Measurements from ENCODE around the gene SPATA17. TPM values are rescaled to one million over a fixed set of nuclear protein-coding genes. Genes with fewer than 3 reads are reported as not detected.

The SPATA17 gene
- total and polyA plus RNA-seq, 10 of the 15 experiments (the other 5 are each of a cell fraction or from before 2014, with no cell fraction given) = 0.08 to 0.27 (median 0.11) TPM; not detected in 6

GRCh38 chr1:217620814-217621213 is 10.3 kb upstream of the SPATA17 start:
- Histone ChIP-seq H3K36me3 (ENCODE audit: control insufficient read depth in 2 of 2, insufficient read depth in 2 of 2, low read length in 1 of 2) (peaks cover 0 to 5% of the 10 kb centered on the region in 2 experiments; a peak in 1 of 4 replicates), H4K20me1 (ENCODE audit: control insufficient read depth, insufficient read depth) (no peaks in the 10 kb centered on the region), H3K4me3 (0 out of 2 replicates have a peak overlapping the region, but pooled peaks have one; percentile 23), H3K9me3 (replicated peaks; ENCODE audit: control insufficient read depth, insufficient read depth, low read length) (no peaks in the 10 kb centered on the region), H3K27me3 (replicated peaks in 1 of 2; ENCODE audit: control insufficient read depth in 2 of 2, insufficient read depth in 2 of 2, low read length in 1 of 2) (no peaks in the 10 kb centered on the region), H3K27ac (ENCODE audit: control insufficient read depth, insufficient read depth) (peak overlapping the region; percentile 48; the same call in 1 of the 2 replicates), H3K4me2 (ENCODE audit: control insufficient read depth, insufficient read depth) (peak overlapping the region; percentile 51), H2AFZ (ENCODE audit: control insufficient read depth, low read depth, low read length) (no peak overlapping the region), H3K9ac (ENCODE audit: control insufficient read depth, insufficient read depth, low read length) (no peak overlapping the region), H3K4me1 (ENCODE audit: control insufficient read depth, insufficient read depth, low read length) (peaks cover 18% of the 10 kb centered on the region), H3K79me2 (ENCODE audit: control insufficient read depth, insufficient read depth, low read length) (peaks cover 4% of the 10 kb centered on the region)
- 1% methylated on average over 4 of the region's 4 CpGs for WGBS (ENCODE audit: insufficient coverage, insufficient replicate concordance, low lambda C conversion rate, missing lambda C conversion rate)
- ChIA-PET CTCF (interaction anchor here (1.8 kb wide), 1 partner anchor 10 kb away, joined by 11 read pairs; the partner anchor contains the start of genes GPATCH2 and SPATA17), RAD21 (ENCODE audit: unreplicated experiment) (interaction anchor here (1.6 kb wide), 1 partner anchor 10 kb away, joined by 6 read pairs; the partner anchor contains the start of genes GPATCH2 and SPATA17), POLR2A (interaction anchor here (3.0 kb wide), 1 partner anchor 10 kb away, joined by 12 read pairs; the partner anchor contains the start of genes GPATCH2 and SPATA17), SMC1A (ENCODE audit: uncharacterized antibody, unreplicated experiment) (interaction anchor here (1.5 to 3.9 kb wide), 4 partner anchors 10 to 16 kb away, joined by 5 to 18 read pairs (median 10); partner anchors contain the start of genes GPATCH2 and SPATA17)
- intact Hi-C loops (cut with micrococcal nuclease; ENCODE audit: unreplicated experiment) = loop anchor here (2.0 to 5.0 kb wide), 2 partner anchors 126 to 139 kb away; no protein-coding TSS in a partner anchor
- ATAC-seq = peak; percentile 99
- peak; percentile 64 for DNase-seq (ENCODE audit: low read depth, low spot score)
- in situ Hi-C loops (cut with MboI) = no loop called here
- FAIRE-seq = peak; percentile 95
- no TSS peak for BruUV-seq (replicated peaks)
- TF ChIP-seq ZNF217 (IDR thresholded peaks at IDR 0.05) (peak; percentile 100), TCF12 (IDR thresholded peaks at IDR 0.05; ENCODE audit: low read depth, low read length) (no peak), EZH2 (IDR thresholded peaks at IDR 0.05; ENCODE audit: borderline replicate concordance, control insufficient read depth, low read depth, low read length) (no peak), SREBF1 (IDR thresholded peaks at IDR 0.05; ENCODE audit: low read length) (peak; percentile 75), ETV6 (conservative IDR thresholded peaks at IDR 0.05 in 1 of 2, IDR thresholded peaks at IDR 0.05 in 1 of 2; ENCODE audit: borderline replicate concordance in 1 of 2, low read depth in 1 of 2) (peak in 1 of 2 experiments; percentile 47; a peak in 1 of 4 replicates), POLR2AphosphoS5 (IDR thresholded peaks at IDR 0.05; ENCODE audit: low read length) (no peak), IRF4 (IDR thresholded peaks at IDR 0.05; ENCODE audit: low read depth, low read length) (peak; percentile 92), DPF2 (IDR thresholded peaks at IDR 0.05) (peak; percentile 83), MTA3 (IDR thresholded peaks at IDR 0.05; ENCODE audit: borderline replicate concordance, low read length) (peak; percentile 72; the same call in 1 of the 2 replicates), PAX8 (IDR thresholded peaks at IDR 0.05) (no peak), NBN (IDR thresholded peaks at IDR 0.05) (peak; percentile 33; the same call in 1 of the 2 replicates), ATF2 (IDR thresholded peaks at IDR 0.05; ENCODE audit: low read length) (peak; percentile 74), EED (IDR thresholded peaks at IDR 0.05; ENCODE audit: low read depth) (no peak), JUND (IDR thresholded peaks at IDR 0.05; ENCODE audit: low read depth, low read length) (peak; percentile 85), FOXM1 (IDR thresholded peaks at IDR 0.05; ENCODE audit: low read depth, low read length) (peak; percentile 82; the same call in 1 of the 2 replicates), STAT1 (conservative IDR thresholded peaks at IDR 0.05) (no peak), POU2F2 (IDR thresholded peaks at IDR 0.05; ENCODE audit: borderline replicate concordance, low read depth, low read length) (peak; percentile 85; the same call in 2 of the 3 replicates), NRF1 (conservative IDR thresholded peaks at IDR 0.05; ENCODE audit: low read depth, low read length) (no peak), ATF7 (IDR thresholded peaks at IDR 0.05; ENCODE audit: low read depth) (peak; percentile 83), TARDBP (IDR thresholded peaks at IDR 0.05; ENCODE audit: borderline replicate concordance) (no peak), GABPA (IDR thresholded peaks at IDR 0.05; ENCODE audit: low read depth) (peak; percentile 33; the same call in 1 of the 2 replicates), JUNB (IDR thresholded peaks at IDR 0.05) (peak; percentile 94), TCF7 (IDR thresholded peaks at IDR 0.05; ENCODE audit: borderline replicate concordance) (peak; percentile 23; the same call in 1 of the 2 replicates), SP1 (IDR thresholded peaks at IDR 0.05; ENCODE audit: low read depth, low read length) (no peak), PKNOX1 (IDR thresholded peaks at IDR 0.05) (peak; percentile 91), MEF2A (IDR thresholded peaks at IDR 0.05; ENCODE audit: insufficient read depth, low read depth, low read length) (peak; percentile 86)

Measured in GM12878 (cell line).